Keratinocyte (primary cell): ENCODE data around the gene SLC19A3.

Experiments used
- EZH2 ChIP-seq: IDR thresholded peaks from one replicate; pipeline ENCODE4 v1.6.1; 2012; ENCODE audit warnings: inconsistent platforms, mild to moderate bottlenecking, low read length, moderate library complexity
- TF ChIP-seq, protein P1 (sequence below), 3 experiments: IDR thresholded peaks in 1 of 3; conservative IDR thresholded peaks in 1 of 3; optimal IDR thresholded peaks in 1 of 3; 2 replicates in 2 of 3; 3 replicates in 1 of 3; pipeline versions ENCODE3 to v1.5.1; 2011; ENCODE audit warnings: low read length in 3 of 3, mild to moderate bottlenecking in 3 of 3, moderate library complexity in 2 of 3, control low read depth in 1 of 3, inconsistent platforms in 1 of 3; ENCODE audit not compliant: insufficient read depth in 2 of 3; ENCODE audit errors: extremely low read depth in 1 of 3

- TF ChIP-seq, protein P1, sequence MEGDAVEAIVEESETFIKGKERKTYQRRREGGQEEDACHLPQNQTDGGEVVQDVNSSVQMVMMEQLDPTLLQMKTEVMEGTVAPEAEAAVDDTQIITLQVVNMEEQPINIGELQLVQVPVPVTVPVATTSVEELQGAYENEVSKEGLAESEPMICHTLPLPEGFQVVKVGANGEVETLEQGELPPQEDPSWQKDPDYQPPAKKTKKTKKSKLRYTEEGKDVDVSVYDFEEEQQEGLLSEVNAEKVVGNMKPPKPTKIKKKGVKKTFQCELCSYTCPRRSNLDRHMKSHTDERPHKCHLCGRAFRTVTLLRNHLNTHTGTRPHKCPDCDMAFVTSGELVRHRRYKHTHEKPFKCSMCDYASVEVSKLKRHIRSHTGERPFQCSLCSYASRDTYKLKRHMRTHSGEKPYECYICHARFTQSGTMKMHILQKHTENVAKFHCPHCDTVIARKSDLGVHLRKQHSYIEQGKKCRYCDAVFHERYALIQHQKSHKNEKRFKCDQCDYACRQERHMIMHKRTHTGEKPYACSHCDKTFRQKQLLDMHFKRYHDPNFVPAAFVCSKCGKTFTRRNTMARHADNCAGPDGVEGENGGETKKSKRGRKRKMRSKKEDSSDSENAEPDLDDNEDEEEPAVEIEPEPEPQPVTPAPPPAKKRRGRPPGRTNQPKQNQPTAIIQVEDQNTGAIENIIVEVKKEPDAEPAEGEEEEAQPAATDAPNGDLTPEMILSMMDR (optimal IDR thresholded peaks at IDR 0.05 in 1 of 3, IDR thresholded peaks at IDR 0.05 in 1 of 3, conservative IDR thresholded peaks at IDR 0.05 in 1 of 3; ENCODE audit: extremely low read depth in 1 of 3, insufficient read depth in 2 of 3, low read length in 3 of 3): no peak
- no peak for TF ChIP-seq EZH2
Measured at GRCh38 chr2:227661827-227662226, 56.0 kb downstream of the SLC19A3 start.
